Epithelial cell of proximal tubule (primary cell): ENCODE results near the gene STAP1. TPM values are rescaled to one million over a fixed set of nuclear protein-coding genes. Genes with fewer than 3 reads are reported as not detected.
A peak's percentile ranks its signal among the peaks of the same experiment; 100 is the strongest.

Experiments used
- DNase-seq: peaks from one replicate; pipeline ENCODE4 v3.0.0-alpha.2; 2011; ENCODE audit warnings: low read depth
- H3K4me3 ChIP-seq: 2 replicates; pipeline ENCODE4 v1.5.1; 2011; ENCODE audit warnings: low read depth, mild to moderate bottlenecking, low read length
- total RNA-seq: library from RNA; depleted of rRNA; stranded (reverse); fragments of >200 nt; gene quantifications from 2 replicates; pipeline ENCODE4 v1.2.3, GENCODE V29; 2015
- TF ChIP-seq, protein P1 (sequence below): conservative IDR thresholded peaks from 2 replicates; pipeline ENCODE4 v1.5.1; 2012; ENCODE audit warnings: low read depth, mild to moderate bottlenecking, low read length

The STAP1 gene
- total RNA-seq, 1 donor from 2014 or later, result not detected

GRCh38 chr4:67573193-67573592 is 14.7 kb downstream of the STAP1 start:
- no peak for DNase-seq
- TF ChIP-seq, protein P1, sequence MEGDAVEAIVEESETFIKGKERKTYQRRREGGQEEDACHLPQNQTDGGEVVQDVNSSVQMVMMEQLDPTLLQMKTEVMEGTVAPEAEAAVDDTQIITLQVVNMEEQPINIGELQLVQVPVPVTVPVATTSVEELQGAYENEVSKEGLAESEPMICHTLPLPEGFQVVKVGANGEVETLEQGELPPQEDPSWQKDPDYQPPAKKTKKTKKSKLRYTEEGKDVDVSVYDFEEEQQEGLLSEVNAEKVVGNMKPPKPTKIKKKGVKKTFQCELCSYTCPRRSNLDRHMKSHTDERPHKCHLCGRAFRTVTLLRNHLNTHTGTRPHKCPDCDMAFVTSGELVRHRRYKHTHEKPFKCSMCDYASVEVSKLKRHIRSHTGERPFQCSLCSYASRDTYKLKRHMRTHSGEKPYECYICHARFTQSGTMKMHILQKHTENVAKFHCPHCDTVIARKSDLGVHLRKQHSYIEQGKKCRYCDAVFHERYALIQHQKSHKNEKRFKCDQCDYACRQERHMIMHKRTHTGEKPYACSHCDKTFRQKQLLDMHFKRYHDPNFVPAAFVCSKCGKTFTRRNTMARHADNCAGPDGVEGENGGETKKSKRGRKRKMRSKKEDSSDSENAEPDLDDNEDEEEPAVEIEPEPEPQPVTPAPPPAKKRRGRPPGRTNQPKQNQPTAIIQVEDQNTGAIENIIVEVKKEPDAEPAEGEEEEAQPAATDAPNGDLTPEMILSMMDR, result no peak
- H3K4me3 ChIP-seq, result no peak overlapping the region

GRCh38 chr4:67575232-67576058 is 16.9 kb downstream of the STAP1 start:
- peak; percentile 22 for DNase-seq
- TF ChIP-seq, protein P1, result no peak
- H3K4me3 ChIP-seq, result peak overlapping the region; percentile 41

DNA sequence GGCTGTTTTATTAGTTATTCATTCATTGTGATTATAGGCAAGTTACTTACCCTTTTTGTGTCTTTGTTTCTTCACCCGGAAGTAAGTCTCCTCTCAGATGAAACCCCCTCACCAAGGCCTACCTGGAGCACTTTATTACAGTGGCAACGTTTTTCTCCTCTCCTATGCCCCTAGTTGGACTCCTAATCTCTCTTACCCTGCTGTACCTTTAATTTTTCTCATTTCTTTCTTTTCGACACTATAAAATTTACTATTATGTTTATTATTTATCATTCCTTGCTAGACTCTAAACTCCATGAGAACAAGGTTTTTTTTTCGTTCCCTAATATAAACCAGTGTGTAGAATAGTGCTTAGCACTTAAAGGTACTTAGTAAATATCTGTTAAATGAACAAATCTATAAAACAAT is 17.5 kb downstream of the STAP1 start:
- H3K4me3 ChIP-seq, result peak overlapping the region; percentile 41
- DNase-seq, result no peak
- TF ChIP-seq, protein P1, result no peak

GRCh38 chr4:67576538-67576937 is 18.0 kb downstream of the STAP1 start:
- H3K4me3 ChIP-seq, result no peak overlapping the region
- no peak for DNase-seq
- TF ChIP-seq, protein P1, result no peak

GRCh38 chr4:67580577-67580976 is 22.1 kb downstream of the STAP1 start:
- TF ChIP-seq, protein P1, result no peak
- no peak overlapping the region for H3K4me3 ChIP-seq

GRCh38 chr4:67581208-67581857 is 22.8 kb downstream of the STAP1 start:
- DNase-seq, result no peak
- no peak overlapping the region for H3K4me3 ChIP-seq
- TF ChIP-seq, protein P1, result no peak

More at GRCh38 chr4:67580577-67580976, 22.1 kb downstream of the STAP1 start:
- DNase-seq, result no peak
